ENCODE data around the gene SDK2.

DNA sequence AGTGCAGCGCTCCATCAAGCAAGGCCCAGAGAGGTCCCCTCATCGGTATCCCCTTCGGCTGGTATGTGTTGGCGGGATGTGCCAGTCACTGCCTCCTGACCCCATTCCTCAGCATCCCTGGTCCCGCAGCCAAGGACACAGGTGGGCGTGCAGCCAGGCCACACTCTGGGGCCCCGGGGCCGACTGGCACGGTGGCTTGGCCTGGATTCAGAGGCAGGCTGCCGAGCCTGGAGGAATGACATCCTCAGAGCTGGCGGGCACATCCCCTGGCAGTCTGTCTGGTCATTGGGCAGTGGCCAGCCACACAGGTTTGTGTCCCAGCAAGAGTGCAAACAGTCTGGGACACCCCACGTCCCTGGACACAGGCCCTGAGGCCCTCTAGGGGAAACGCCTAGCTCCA lies 111.1 kb downstream of the SDK2 start:
- TF ChIP-seq FOSL2 (IDR thresholded peaks at IDR 0.05), result no peak
- no peak for TF ChIP-seq FOSL2 (CRISPR knock-in tag; IDR thresholded peaks at IDR 0.05)
- TF ChIP-seq, protein P1, sequence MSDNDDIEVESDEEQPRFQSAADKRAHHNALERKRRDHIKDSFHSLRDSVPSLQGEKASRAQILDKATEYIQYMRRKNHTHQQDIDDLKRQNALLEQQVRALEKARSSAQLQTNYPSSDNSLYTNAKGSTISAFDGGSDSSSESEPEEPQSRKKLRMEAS (IDR thresholded peaks at IDR 0.05), result no peak
- TF ChIP-seq, protein P2, sequence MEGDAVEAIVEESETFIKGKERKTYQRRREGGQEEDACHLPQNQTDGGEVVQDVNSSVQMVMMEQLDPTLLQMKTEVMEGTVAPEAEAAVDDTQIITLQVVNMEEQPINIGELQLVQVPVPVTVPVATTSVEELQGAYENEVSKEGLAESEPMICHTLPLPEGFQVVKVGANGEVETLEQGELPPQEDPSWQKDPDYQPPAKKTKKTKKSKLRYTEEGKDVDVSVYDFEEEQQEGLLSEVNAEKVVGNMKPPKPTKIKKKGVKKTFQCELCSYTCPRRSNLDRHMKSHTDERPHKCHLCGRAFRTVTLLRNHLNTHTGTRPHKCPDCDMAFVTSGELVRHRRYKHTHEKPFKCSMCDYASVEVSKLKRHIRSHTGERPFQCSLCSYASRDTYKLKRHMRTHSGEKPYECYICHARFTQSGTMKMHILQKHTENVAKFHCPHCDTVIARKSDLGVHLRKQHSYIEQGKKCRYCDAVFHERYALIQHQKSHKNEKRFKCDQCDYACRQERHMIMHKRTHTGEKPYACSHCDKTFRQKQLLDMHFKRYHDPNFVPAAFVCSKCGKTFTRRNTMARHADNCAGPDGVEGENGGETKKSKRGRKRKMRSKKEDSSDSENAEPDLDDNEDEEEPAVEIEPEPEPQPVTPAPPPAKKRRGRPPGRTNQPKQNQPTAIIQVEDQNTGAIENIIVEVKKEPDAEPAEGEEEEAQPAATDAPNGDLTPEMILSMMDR (IDR thresholded peaks at IDR 0.05), result no peak
- TF ChIP-seq RFX5 (IDR thresholded peaks at IDR 0.05), result no peak
- no peak for TF ChIP-seq FOSB (CRISPR knock-in tag; IDR thresholded peaks at IDR 0.05)
- no peak for TF ChIP-seq POLR2A (IDR thresholded peaks at IDR 0.05; ENCODE audit: low read length)
- no peak for TF ChIP-seq CHD2 (IDR thresholded peaks at IDR 0.05; ENCODE audit: low read length, partially characterized antibody)
- no peak for TF ChIP-seq EP300 (IDR thresholded peaks at IDR 0.05)
- no peak for TF ChIP-seq BHLHE40 (IDR thresholded peaks at IDR 0.05; ENCODE audit: low read depth, low read length)
- TF ChIP-seq, protein P3, sequence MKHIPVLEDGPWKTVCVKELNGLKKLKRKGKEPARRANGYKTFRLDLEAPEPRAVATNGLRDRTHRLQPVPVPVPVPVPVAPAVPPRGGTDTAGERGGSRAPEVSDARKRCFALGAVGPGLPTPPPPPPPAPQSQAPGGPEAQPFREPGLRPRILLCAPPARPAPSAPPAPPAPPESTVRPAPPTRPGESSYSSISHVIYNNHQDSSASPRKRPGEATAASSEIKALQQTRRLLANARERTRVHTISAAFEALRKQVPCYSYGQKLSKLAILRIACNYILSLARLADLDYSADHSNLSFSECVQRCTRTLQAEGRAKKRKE (CRISPR knock-in tag; IDR thresholded peaks at IDR 0.05; ENCODE audit: low read depth), result no peak

All from A549 (cell line).